Right atrium auricular region (tissue), 2 donors: ENCODE measurements around the gene UBR1. TPM values are rescaled to one million over a fixed set of nuclear protein-coding genes. Genes with fewer than 3 reads are reported as not detected.

Experiments
- DNase-seq: peaks from one replicate; pipeline ENCODE4 v3.0.0-alpha.2; 2019; ENCODE audit warnings: low spot score
- H3K27ac ChIP-seq, 2 donors: fragments of 200-600 bp; sonication (generic); 1 replicate in 1 of 2; 2 replicates in 1 of 2; pipeline ENCODE4 v1.5.1; 2016 to 2019
- H3K27me3 ChIP-seq, 2 donors: fragments of 200-600 bp; sonication (generic); one replicate each; pipeline versions ENCODE4 v1.5.1 to v1.6.0; 2017 to 2019
- H3K36me3 ChIP-seq: fragments of 200-600 bp; sonication (generic); one replicate; pipeline ENCODE4 v1.5.1; 2016
- H3K4me1 ChIP-seq, 2 donors: fragments of 200-600 bp; sonication (generic); one replicate each; pipeline versions ENCODE4 v1.5.1 to v1.6.0; 2017 to 2019
- H3K4me3 ChIP-seq, 2 donors: fragments of 200-600 bp; sonication (generic); 1 replicate in 1 of 2; 2 replicates in 1 of 2; pipeline ENCODE4 v1.5.1; 2017 to 2019; ENCODE audit warnings: mild to moderate bottlenecking in 1 of 2, moderate library complexity in 1 of 2
- H3K9me3 ChIP-seq, 2 donors: fragments of 200-600 bp; sonication (generic); one replicate each; pipeline ENCODE4 v1.5.1; 2019
- total RNA-seq, 2 donors: library from RNA; depleted of rRNA; stranded (reverse); fragments of >200 nt; gene quantifications; one replicate each; pipeline ENCODE4 v1.1.0, GENCODE V29; 2016
- TF ChIP-seq, protein P1 (sequence below), 2 donors: fragments of 200-600 bp; sonication (generic); IDR thresholded peaks; one replicate each; pipeline ENCODE4 v1.5.1; 2019; ENCODE audit warnings: antibody characterized with exemption in 2 of 2

UBR1 gene
- total RNA-seq, 2 donors from 2014 or later: 20.0 to 21.0 TPM

DNA sequence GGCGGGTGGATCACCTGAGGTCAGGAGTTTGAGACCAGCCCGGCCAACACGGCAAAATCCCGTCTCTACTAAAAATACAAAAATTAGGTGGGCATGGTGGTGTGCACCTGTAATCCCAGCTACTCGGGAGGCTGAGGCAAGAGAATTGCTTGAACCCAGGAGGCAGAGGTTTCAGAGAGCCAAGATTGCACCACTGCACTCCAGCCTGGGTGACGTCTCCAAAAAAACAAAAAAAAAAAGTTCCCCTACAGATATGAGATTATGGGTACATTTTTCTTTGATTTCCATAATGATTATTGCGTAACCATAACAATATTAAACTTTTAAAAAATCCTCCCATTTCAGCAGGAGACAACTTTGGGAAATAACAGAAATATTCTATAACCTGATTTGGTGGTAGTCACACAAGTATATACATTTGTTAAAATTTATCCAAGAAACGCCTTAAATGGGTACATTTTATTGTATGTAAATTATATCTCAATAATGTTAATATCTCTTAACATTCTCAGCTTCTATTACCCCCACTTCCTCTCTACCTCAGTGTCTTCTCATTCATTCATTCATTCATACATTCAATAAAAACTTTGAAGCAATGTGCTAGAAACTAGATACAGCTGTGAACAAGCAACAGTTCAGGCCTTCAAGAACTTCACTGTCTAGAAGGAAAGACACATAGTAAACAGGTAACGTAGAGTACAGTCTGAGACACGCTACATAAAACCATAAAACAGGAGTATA lies 6.6 kb downstream of the UBR1 start:
- DNase-seq: no peak
- Histone ChIP-seq H3K36me3 (peaks cover 12% of the 10 kb centered on the region), H3K4me1 (peaks cover 0 to 21% of the 10 kb centered on the region in 2 donors), H3K27ac (no peak overlapping the region), H3K4me3 (no peak overlapping the region), H3K9me3 (no peaks in the 10 kb centered on the region), H3K27me3 (no peaks in the 10 kb centered on the region)
- TF ChIP-seq, protein P1, sequence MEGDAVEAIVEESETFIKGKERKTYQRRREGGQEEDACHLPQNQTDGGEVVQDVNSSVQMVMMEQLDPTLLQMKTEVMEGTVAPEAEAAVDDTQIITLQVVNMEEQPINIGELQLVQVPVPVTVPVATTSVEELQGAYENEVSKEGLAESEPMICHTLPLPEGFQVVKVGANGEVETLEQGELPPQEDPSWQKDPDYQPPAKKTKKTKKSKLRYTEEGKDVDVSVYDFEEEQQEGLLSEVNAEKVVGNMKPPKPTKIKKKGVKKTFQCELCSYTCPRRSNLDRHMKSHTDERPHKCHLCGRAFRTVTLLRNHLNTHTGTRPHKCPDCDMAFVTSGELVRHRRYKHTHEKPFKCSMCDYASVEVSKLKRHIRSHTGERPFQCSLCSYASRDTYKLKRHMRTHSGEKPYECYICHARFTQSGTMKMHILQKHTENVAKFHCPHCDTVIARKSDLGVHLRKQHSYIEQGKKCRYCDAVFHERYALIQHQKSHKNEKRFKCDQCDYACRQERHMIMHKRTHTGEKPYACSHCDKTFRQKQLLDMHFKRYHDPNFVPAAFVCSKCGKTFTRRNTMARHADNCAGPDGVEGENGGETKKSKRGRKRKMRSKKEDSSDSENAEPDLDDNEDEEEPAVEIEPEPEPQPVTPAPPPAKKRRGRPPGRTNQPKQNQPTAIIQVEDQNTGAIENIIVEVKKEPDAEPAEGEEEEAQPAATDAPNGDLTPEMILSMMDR (IDR thresholded peaks at IDR 0.05): no peak

- no peak overlapping the region for H3K4me3 ChIP-seq
- H3K27me3 ChIP-seq: no peaks in the 10 kb centered on the region
- H3K4me1 ChIP-seq: peaks cover 0 to 22% of the 10 kb centered on the region in 2 donors
- peaks cover 12% of the 10 kb centered on the region for H3K36me3 ChIP-seq
- TF ChIP-seq, protein P1 (IDR thresholded peaks at IDR 0.05): no peak
- no peak for DNase-seq
- H3K27ac ChIP-seq: no peak overlapping the region
- H3K9me3 ChIP-seq: no peaks in the 10 kb centered on the region
These were observed 9.4 kb downstream of the UBR1 start for GRCh38 chr15:43096411-43096810.

DNA sequence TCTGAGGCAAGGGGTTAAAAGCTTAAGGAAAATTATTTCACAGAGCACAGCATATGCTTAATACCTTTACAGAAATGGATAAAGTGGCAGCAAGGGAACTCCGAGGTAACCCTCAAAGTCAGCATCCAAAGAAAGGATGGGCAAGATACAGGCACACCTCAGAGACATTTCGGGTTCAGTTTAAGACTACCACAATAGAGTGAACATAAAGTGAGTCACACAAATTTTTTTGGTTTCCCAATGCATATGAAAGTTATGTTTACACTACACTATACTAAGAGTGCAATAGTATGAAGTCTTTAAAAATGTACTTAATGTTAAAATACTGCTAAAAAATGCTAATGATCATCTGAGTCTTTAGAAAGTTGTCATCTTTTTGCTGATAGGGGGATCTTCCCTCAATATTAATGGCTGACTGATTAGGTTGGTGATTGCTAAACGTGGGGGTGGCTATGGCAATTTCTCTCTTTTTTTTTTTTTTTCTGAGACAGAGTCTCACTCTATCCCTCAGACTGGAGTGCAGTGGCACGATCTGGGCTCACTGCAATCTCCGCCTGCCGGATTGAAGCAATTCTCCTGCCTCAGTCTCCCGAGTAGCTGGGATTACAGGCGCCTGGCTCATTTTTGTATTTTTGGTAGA lies 10.0 kb downstream of the UBR1 start:
- H3K4me1 ChIP-seq: peaks cover 0 to 22% of the 10 kb centered on the region in 2 donors
- DNase-seq: no peak

DNA sequence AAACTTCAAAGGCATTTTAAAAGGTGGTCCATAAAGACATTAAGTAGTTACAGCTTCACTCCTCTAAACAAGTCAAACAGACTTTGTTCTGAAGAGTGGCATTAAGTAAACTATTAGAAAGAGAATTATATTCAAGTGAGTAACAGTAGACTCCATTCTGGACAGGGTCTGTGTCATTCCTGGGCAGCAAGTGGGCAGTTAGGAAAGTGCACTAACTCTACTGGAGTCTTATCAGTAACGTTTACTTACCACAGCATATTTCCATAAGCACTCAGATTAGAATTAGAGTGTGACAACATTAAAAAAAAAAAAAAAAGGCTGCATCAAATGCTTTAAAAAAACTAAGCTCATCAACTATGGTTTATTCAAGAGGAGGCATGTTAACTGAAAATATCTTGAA lies 10.6 kb downstream of the UBR1 start:
- Histone ChIP-seq H3K9me3 (no peaks in the 10 kb centered on the region), H3K27ac (no peak overlapping the region), H3K4me1 (peaks cover 0 to 22% of the 10 kb centered on the region in 2 donors), H3K4me3 (no peak overlapping the region), H3K36me3 (peaks cover 4% of the 10 kb centered on the region), H3K27me3 (no peaks in the 10 kb centered on the region)
- TF ChIP-seq, protein P1 (IDR thresholded peaks at IDR 0.05): no peak
- no peak for DNase-seq

More for the DNA sequence above, 10.0 kb downstream of the UBR1 start:
- Histone ChIP-seq H3K4me3 (no peak overlapping the region), H3K36me3 (peaks cover 10% of the 10 kb centered on the region), H3K27me3 (no peaks in the 10 kb centered on the region), H3K9me3 (no peaks in the 10 kb centered on the region), H3K27ac (no peak overlapping the region)
- TF ChIP-seq, protein P1 (IDR thresholded peaks at IDR 0.05): no peak

- no peak for DNase-seq
- Histone ChIP-seq H3K36me3 (no peaks in the 10 kb centered on the region), H3K27ac (no peak overlapping the region), H3K9me3 (no peaks in the 10 kb centered on the region), H3K4me3 (no peak overlapping the region), H3K27me3 (no peaks in the 10 kb centered on the region), H3K4me1 (peaks cover 0 to 22% of the 10 kb centered on the region in 2 donors)
- TF ChIP-seq, protein P1 (IDR thresholded peaks at IDR 0.05): no peak
These were observed 11.3 kb downstream of the UBR1 start for GRCh38 chr15:43094416-43095030.
